Measurements from ENCODE around the gene LRP2.

The LRP2 gene

GRCh38 chr2:169395821-169396374 lies 33.6 kb upstream of the LRP2 start:
- Histone ChIP-seq H3K27me3 (ENCODE audit: control insufficient read depth in 3 of 3, insufficient read depth in 3 of 3, low read depth in 1 of 3, low read length in 3 of 3) (no peaks in the 10 kb centered on the region), H2BK12ac (ENCODE audit: low read length) (no peak overlapping the region), H3K9ac (ENCODE audit: low read depth, low read length, poor library complexity) (no peak overlapping the region), H3K4me1 (ENCODE audit: control insufficient read depth in 2 of 2, insufficient read depth in 1 of 2, low read depth in 1 of 2, low read length in 2 of 2) (peaks cover 0 to 4% of the 10 kb centered on the region in 2 donors), H2AFZ (ENCODE audit: low read length) (no peak overlapping the region), H3K79me1 (ENCODE audit: low read depth, low read length) (no peaks in the 10 kb centered on the region), H2AK5ac (ENCODE audit: low read depth, low read length) (no peak overlapping the region), H4K8ac (ENCODE audit: low read depth, low read length) (no peak overlapping the region), H3K4ac (ENCODE audit: low read length) (no peak overlapping the region), H3K27ac (replicated peaks; ENCODE audit: low read length) (peak overlapping the region; percentile 18), H2BK15ac (ENCODE audit: low read length) (no peak overlapping the region), H3K23ac (ENCODE audit: low read depth, low read length, poor library complexity) (no peak overlapping the region), H2BK120ac (ENCODE audit: low read depth, low read length) (no peak overlapping the region), H4K91ac (ENCODE audit: low read depth, low read length, poor library complexity) (no peak overlapping the region), H3K4me3 (ENCODE audit: low read length in 2 of 2) (no peak overlapping the region), H3K36me3 (replicated peaks in 1 of 2; ENCODE audit: control insufficient read depth in 2 of 2, insufficient read depth in 2 of 2, low read length in 2 of 2) (no peaks in the 10 kb centered on the region), H3K9me3 (replicated peaks in 1 of 2; ENCODE audit: control insufficient read depth in 2 of 2, insufficient read depth in 1 of 2, low read depth in 1 of 2, low read length in 2 of 2) (no peaks in the 10 kb centered on the region), H3K4me2 (ENCODE audit: insufficient read depth, low read length, poor library complexity, severe bottlenecking) (no peak overlapping the region), H3K18ac (ENCODE audit: low read length) (no peak overlapping the region), H3K14ac (ENCODE audit: low read length) (no peak overlapping the region), H2BK5ac (ENCODE audit: low read length) (no peak overlapping the region)
- DNase-seq (ENCODE audit: low spot score) = no peak
- no CpG with 5 or more reads among the region's 9 CpGs for WGBS, 2 donors (ENCODE audit: extremely low coverage in 2 of 2, insufficient read length in 2 of 2, insufficient replicate concordance in 1 of 2)

GRCh38 chr2:169393068-169393590 lies 30.8 kb upstream of the LRP2 start:
- no peaks in the 10 kb centered on the region for H3K36me3 ChIP-seq (replicated peaks in 1 of 2; ENCODE audit: control insufficient read depth in 2 of 2, insufficient read depth in 2 of 2, low read length in 2 of 2)
- no peaks in the 10 kb centered on the region for H3K79me1 ChIP-seq (ENCODE audit: low read depth, low read length)
- H3K4me1 ChIP-seq (ENCODE audit: control insufficient read depth in 2 of 2, insufficient read depth in 1 of 2, low read depth in 1 of 2, low read length in 2 of 2) = peaks cover 0 to 6% of the 10 kb centered on the region in 2 donors
- no peak overlapping the region for H4K8ac ChIP-seq (ENCODE audit: low read depth, low read length)
- DNase-seq (ENCODE audit: low spot score) = no peak
- no peak overlapping the region for H2AK5ac ChIP-seq (ENCODE audit: low read depth, low read length)
- no peak overlapping the region for H2BK12ac ChIP-seq (ENCODE audit: low read length)
- H3K9ac ChIP-seq (ENCODE audit: low read depth, low read length, poor library complexity) = no peak overlapping the region
- peak overlapping the region; percentile 1 for H2AFZ ChIP-seq (ENCODE audit: low read length)
- no peaks in the 10 kb centered on the region for H3K9me3 ChIP-seq (replicated peaks in 1 of 2; ENCODE audit: control insufficient read depth in 2 of 2, insufficient read depth in 1 of 2, low read depth in 1 of 2, low read length in 2 of 2)
- no CpG with 5 or more reads among the region's 7 CpGs for WGBS, 2 donors (ENCODE audit: extremely low coverage in 2 of 2, insufficient read length in 2 of 2, insufficient replicate concordance in 1 of 2)
- H3K27ac ChIP-seq (replicated peaks; ENCODE audit: low read length) = no peak overlapping the region
- H2BK15ac ChIP-seq (ENCODE audit: low read length) = no peak overlapping the region
- H3K18ac ChIP-seq (ENCODE audit: low read length) = no peak overlapping the region
- no peak overlapping the region for H3K23ac ChIP-seq (ENCODE audit: low read depth, low read length, poor library complexity)
- no peak overlapping the region for H3K4me3 ChIP-seq (ENCODE audit: low read length in 2 of 2)
- H4K91ac ChIP-seq (ENCODE audit: low read depth, low read length, poor library complexity) = no peak overlapping the region
- H3K4ac ChIP-seq (ENCODE audit: low read length) = no peak overlapping the region
- H3K14ac ChIP-seq (ENCODE audit: low read length) = no peak overlapping the region
- no peak overlapping the region for H2BK5ac ChIP-seq (ENCODE audit: low read length)
- no peak overlapping the region for H3K4me2 ChIP-seq (ENCODE audit: insufficient read depth, low read length, poor library complexity, severe bottlenecking)
- no peak overlapping the region for H2BK120ac ChIP-seq (ENCODE audit: low read depth, low read length)
- H3K27me3 ChIP-seq (ENCODE audit: control insufficient read depth in 3 of 3, insufficient read depth in 3 of 3, low read depth in 1 of 3, low read length in 3 of 3) = peaks cover 0 to 15% (median 0%) of the 10 kb centered on the region in 3 experiments

GRCh38 chr2:169391236-169391635 lies 28.9 kb upstream of the LRP2 start:
- no peaks in the 10 kb centered on the region for H3K36me3 ChIP-seq (replicated peaks in 1 of 2; ENCODE audit: control insufficient read depth in 2 of 2, insufficient read depth in 2 of 2, low read length in 2 of 2)
- no peak overlapping the region for H3K14ac ChIP-seq (ENCODE audit: low read length)
- no peak overlapping the region for H2BK12ac ChIP-seq (ENCODE audit: low read length)
- no peaks in the 10 kb centered on the region for H3K79me1 ChIP-seq (ENCODE audit: low read depth, low read length)
- H3K23ac ChIP-seq (ENCODE audit: low read depth, low read length, poor library complexity) = no peak overlapping the region
- no CpG with 5 or more reads among the region's 1 CpG for WGBS, 2 donors (ENCODE audit: extremely low coverage in 2 of 2, insufficient read length in 2 of 2, insufficient replicate concordance in 1 of 2)
- H3K18ac ChIP-seq (ENCODE audit: low read length) = no peak overlapping the region
- H3K4ac ChIP-seq (ENCODE audit: low read length) = no peak overlapping the region
- no peak overlapping the region for H3K4me3 ChIP-seq (ENCODE audit: low read length in 2 of 2)
- no peak overlapping the region for H2BK5ac ChIP-seq (ENCODE audit: low read length)
- no peak overlapping the region for H2AFZ ChIP-seq (ENCODE audit: low read length)
- no peak for DNase-seq (ENCODE audit: low spot score)
- no peak overlapping the region for H4K91ac ChIP-seq (ENCODE audit: low read depth, low read length, poor library complexity)
- H2BK15ac ChIP-seq (ENCODE audit: low read length) = no peak overlapping the region
- no peaks in the 10 kb centered on the region for H3K9me3 ChIP-seq (replicated peaks in 1 of 2; ENCODE audit: control insufficient read depth in 2 of 2, insufficient read depth in 1 of 2, low read depth in 1 of 2, low read length in 2 of 2)
- no peak overlapping the region for H3K27ac ChIP-seq (replicated peaks; ENCODE audit: low read length)
- H3K4me1 ChIP-seq (ENCODE audit: control insufficient read depth in 2 of 2, insufficient read depth in 1 of 2, low read depth in 1 of 2, low read length in 2 of 2) = peaks cover 0 to 6% of the 10 kb centered on the region in 2 donors
- no peak overlapping the region for H2AK5ac ChIP-seq (ENCODE audit: low read depth, low read length)
- no peak overlapping the region for H3K4me2 ChIP-seq (ENCODE audit: insufficient read depth, low read length, poor library complexity, severe bottlenecking)
- H3K27me3 ChIP-seq (ENCODE audit: control insufficient read depth in 3 of 3, insufficient read depth in 3 of 3, low read depth in 1 of 3, low read length in 3 of 3) = peaks cover 0 to 16% (median 0%) of the 10 kb centered on the region in 3 experiments
- no peak overlapping the region for H4K8ac ChIP-seq (ENCODE audit: low read depth, low read length)
- no peak overlapping the region for H2BK120ac ChIP-seq (ENCODE audit: low read depth, low read length)
- no peak overlapping the region for H3K9ac ChIP-seq (ENCODE audit: low read depth, low read length, poor library complexity)

- H3K4me1 ChIP-seq (ENCODE audit: control insufficient read depth in 2 of 2, insufficient read depth in 1 of 2, low read depth in 1 of 2, low read length in 2 of 2) = peaks cover 0 to 4% of the 10 kb centered on the region in 2 donors
- no CpG with 5 or more reads among the region's 3 CpGs for WGBS, 2 donors (ENCODE audit: extremely low coverage in 2 of 2, insufficient read length in 2 of 2, insufficient replicate concordance in 1 of 2)
These were observed 25.8 kb upstream of the LRP2 start for GRCh38 chr2:169388161-169388560.

More at GRCh38 chr2:169388161-169388560, 25.8 kb upstream of the LRP2 start:
- no peak overlapping the region for H3K14ac ChIP-seq (ENCODE audit: low read length)
- H2BK5ac ChIP-seq (ENCODE audit: low read length) = no peak overlapping the region
- no peak overlapping the region for H2AFZ ChIP-seq (ENCODE audit: low read length)
- no peak overlapping the region for H3K4me3 ChIP-seq (ENCODE audit: low read length in 2 of 2)
- no peak overlapping the region for H3K18ac ChIP-seq (ENCODE audit: low read length)
- H3K27ac ChIP-seq (replicated peaks; ENCODE audit: low read length) = no peak overlapping the region
- no peak overlapping the region for H3K4ac ChIP-seq (ENCODE audit: low read length)
- no peak overlapping the region for H4K91ac ChIP-seq (ENCODE audit: low read depth, low read length, poor library complexity)
- H2BK15ac ChIP-seq (ENCODE audit: low read length) = no peak overlapping the region
- no peak overlapping the region for H2AK5ac ChIP-seq (ENCODE audit: low read depth, low read length)
- no peaks in the 10 kb centered on the region for H3K36me3 ChIP-seq (replicated peaks in 1 of 2; ENCODE audit: control insufficient read depth in 2 of 2, insufficient read depth in 2 of 2, low read length in 2 of 2)
- DNase-seq (ENCODE audit: low spot score) = no peak
- no peak overlapping the region for H2BK12ac ChIP-seq (ENCODE audit: low read length)
- no peaks in the 10 kb centered on the region for H3K9me3 ChIP-seq (replicated peaks in 1 of 2; ENCODE audit: control insufficient read depth in 2 of 2, insufficient read depth in 1 of 2, low read depth in 1 of 2, low read length in 2 of 2)
- H3K4me2 ChIP-seq (ENCODE audit: insufficient read depth, low read length, poor library complexity, severe bottlenecking) = no peak overlapping the region
- H3K23ac ChIP-seq (ENCODE audit: low read depth, low read length, poor library complexity) = no peak overlapping the region
- no peak overlapping the region for H4K8ac ChIP-seq (ENCODE audit: low read depth, low read length)
- no peak overlapping the region for H2BK120ac ChIP-seq (ENCODE audit: low read depth, low read length)
- H3K27me3 ChIP-seq (ENCODE audit: control insufficient read depth in 3 of 3, insufficient read depth in 3 of 3, low read depth in 1 of 3, low read length in 3 of 3) = peaks cover 0 to 16% (median 0%) of the 10 kb centered on the region in 3 experiments
- H3K9ac ChIP-seq (ENCODE audit: low read depth, low read length, poor library complexity) = no peak overlapping the region
- no peaks in the 10 kb centered on the region for H3K79me1 ChIP-seq (ENCODE audit: low read depth, low read length)

Data from neuronal stem cell (in vitro differentiated cells).